AG04450 (cell line): ENCODE results near the gene MMP21. TPM values are rescaled to one million over a fixed set of nuclear protein-coding genes. Genes with fewer than 3 reads are reported as not detected.

ENCODE experiments used
- CTCF ChIA-PET: fragments of 300-600, 350-600 bp; formaldehyde crosslinking; extraction: SDS; loops from one replicate; lab custom pipeline; 2022; ENCODE audit warnings: antibody characterized with exemption, inconsistent platforms; lab: Charles Lee
- POLR2A ChIA-PET: fragments of 350-600 bp; formaldehyde crosslinking; extraction: SDS; loops from one replicate; lab custom pipeline; 2021; ENCODE audit warnings: antibody characterized with exemption, inconsistent platforms; lab: Yijun Ruan, JAX
- DNase-seq: peaks from one replicate; pipeline ENCODE4 v3.0.0-alpha.2; 2011; ENCODE audit warnings: low read depth, low spot score
- H3K27ac ChIP-seq: one replicate; pipeline ENCODE4 v1.5.1; 2012; ENCODE audit warnings: low read depth, low read length, control low read depth
- H3K27me3 ChIP-seq: one replicate; pipeline ENCODE4 v1.6.0; 2012; ENCODE audit warnings: low read length; ENCODE audit not compliant: control insufficient read depth, insufficient read depth
- H3K4me3 ChIP-seq: 2 replicates; pipeline ENCODE4 v1.5.1; 2011; ENCODE audit warnings: mild to moderate bottlenecking, low read depth, low read length, control low read depth
- H3K9me3 ChIP-seq: 2 replicates; pipeline ENCODE4 v1.5.1; 2012; ENCODE audit warnings: low read length; ENCODE audit not compliant: control insufficient read depth, insufficient read depth
- polyA plus RNA-seq: library from polyadenylated mRNA; depleted of rRNA; stranded (reverse); fragments of >200 nt; gene quantifications from 2 replicates; pipeline ENCODE4 v1.2.3, GENCODE V29; 2011
- TF ChIP-seq, protein P1 (sequence below): IDR thresholded peaks from 2 replicates; pipeline ENCODE4 v1.5.1; 2011; ENCODE audit warnings: low read depth, low read length, control low read depth, inconsistent platforms

Gene MMP21
- polyA plus RNA-seq, 1 experiment = 0.07 TPM

- TF ChIP-seq, protein P1, sequence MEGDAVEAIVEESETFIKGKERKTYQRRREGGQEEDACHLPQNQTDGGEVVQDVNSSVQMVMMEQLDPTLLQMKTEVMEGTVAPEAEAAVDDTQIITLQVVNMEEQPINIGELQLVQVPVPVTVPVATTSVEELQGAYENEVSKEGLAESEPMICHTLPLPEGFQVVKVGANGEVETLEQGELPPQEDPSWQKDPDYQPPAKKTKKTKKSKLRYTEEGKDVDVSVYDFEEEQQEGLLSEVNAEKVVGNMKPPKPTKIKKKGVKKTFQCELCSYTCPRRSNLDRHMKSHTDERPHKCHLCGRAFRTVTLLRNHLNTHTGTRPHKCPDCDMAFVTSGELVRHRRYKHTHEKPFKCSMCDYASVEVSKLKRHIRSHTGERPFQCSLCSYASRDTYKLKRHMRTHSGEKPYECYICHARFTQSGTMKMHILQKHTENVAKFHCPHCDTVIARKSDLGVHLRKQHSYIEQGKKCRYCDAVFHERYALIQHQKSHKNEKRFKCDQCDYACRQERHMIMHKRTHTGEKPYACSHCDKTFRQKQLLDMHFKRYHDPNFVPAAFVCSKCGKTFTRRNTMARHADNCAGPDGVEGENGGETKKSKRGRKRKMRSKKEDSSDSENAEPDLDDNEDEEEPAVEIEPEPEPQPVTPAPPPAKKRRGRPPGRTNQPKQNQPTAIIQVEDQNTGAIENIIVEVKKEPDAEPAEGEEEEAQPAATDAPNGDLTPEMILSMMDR = no peak
- Histone ChIP-seq H3K9me3 (no peaks in the 10 kb centered on the region), H3K4me3 (no peak overlapping the region), H3K27me3 (no peaks in the 10 kb centered on the region), H3K27ac (no peak overlapping the region)
- ChIA-PET CTCF (no interaction called here), POLR2A (no interaction called here)
- no peak for DNase-seq
Observed at GRCh38 chr10:125726914-125727313, 48.7 kb downstream of the MMP21 start.

DNA sequence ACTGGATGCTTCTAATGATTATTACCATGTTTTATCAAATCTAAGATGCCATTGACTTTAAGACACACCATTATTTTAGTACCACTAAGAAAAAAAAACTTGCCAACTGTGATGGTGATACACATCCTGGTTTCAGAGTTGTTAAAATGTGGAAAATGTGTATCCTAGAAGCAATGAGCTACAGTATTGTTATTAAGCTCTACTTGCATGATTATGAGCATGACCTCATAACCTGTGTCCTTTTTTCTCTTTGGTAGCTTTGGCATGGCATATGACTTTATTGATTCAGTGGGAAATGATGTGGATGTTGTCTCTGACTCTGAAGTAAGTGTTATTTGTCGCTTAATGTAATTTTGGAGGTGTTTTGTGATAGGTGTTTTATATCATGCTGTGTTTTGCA is 52.8 kb downstream of the MMP21 start:
- Histone ChIP-seq H3K9me3 (peaks cover 4% of the 10 kb centered on the region), H3K4me3 (no peak overlapping the region), H3K27ac (no peak overlapping the region), H3K27me3 (no peaks in the 10 kb centered on the region)
- TF ChIP-seq, protein P1 = no peak
- DNase-seq = no peak
- ChIA-PET POLR2A (no interaction called here), CTCF (no interaction called here)

GRCh38 chr10:125721035-125721434 is 54.6 kb downstream of the MMP21 start:
- ChIA-PET CTCF (no interaction called here), POLR2A (no interaction called here)
- no peak overlapping the region for H3K27ac ChIP-seq
- TF ChIP-seq, protein P1 = no peak
- H3K9me3 ChIP-seq = peaks cover 6% of the 10 kb centered on the region
- no peak for DNase-seq
- H3K27me3 ChIP-seq = no peaks in the 10 kb centered on the region
- H3K4me3 ChIP-seq = peak overlapping the region; percentile 97; the same call in 1 of the 2 replicates

GRCh38 chr10:125720002-125720382 is 55.6 kb downstream of the MMP21 start:
- POLR2A ChIA-PET = interaction anchor here (0.7 to 1.0 kb wide), 2 partner anchors 685 to 787 kb away, joined by 3 read pairs; no protein-coding TSS in a partner anchor
- no peak for DNase-seq

More at GRCh38 chr10:125720002-125720382, 55.6 kb downstream of the MMP21 start:
- Histone ChIP-seq H3K9me3 (peaks cover 6% of the 10 kb centered on the region), H3K27ac (peak overlapping the region; percentile 83), H3K27me3 (no peaks in the 10 kb centered on the region), H3K4me3 (peak overlapping the region; percentile 97)
- TF ChIP-seq, protein P1 = no peak
- CTCF ChIA-PET = no interaction called here
